HEK293T (cell line): Measurements from ENCODE around the gene NUDT14.

Source experiments
- CTCF ChIA-PET: fragments of 350-600 bp; formaldehyde crosslinking; extraction: SDS; loops from one replicate; lab custom pipeline; 2021; ENCODE audit warnings: antibody characterized with exemption, inconsistent platforms; lab: Yijun Ruan, JAX
- POLR2A ChIA-PET: fragments of 350-600 bp; formaldehyde crosslinking; extraction: SDS; loops from one replicate; lab custom pipeline; 2020; ENCODE audit warnings: antibody characterized with exemption, inconsistent platforms; lab: Yijun Ruan, JAX
- DNase-seq: peaks from one replicate; pipeline ENCODE4 v3.0.0; 2012; ENCODE audit warnings: mixed read lengths; ENCODE audit errors: extremely low spot score
- ARNT ChIP-seq: fragments of 450-650 bp; IDR thresholded peaks from 2 replicates; pipeline ENCODE4 v1.6.1; 2017; ENCODE audit warnings: mild to moderate bottlenecking
- BHLHE40 ChIP-seq: fragments of 450-650 bp; IDR thresholded peaks from 2 replicates; pipeline ENCODE4 v1.6.1; 2016; ENCODE audit warnings: mild to moderate bottlenecking, moderate library complexity, borderline replicate concordance
- CTBP1 ChIP-seq: fragments of 450-650 bp; IDR thresholded peaks from 2 replicates; pipeline ENCODE4 v1.6.1; 2016; ENCODE audit warnings: borderline replicate concordance
- ELF4 ChIP-seq: fragments of 450-650 bp; IDR thresholded peaks from 2 replicates; pipeline ENCODE4 v1.6.1; 2017; ENCODE audit warnings: antibody characterized with exemption
- FOXA1 ChIP-seq: fragments of 450-650 bp; IDR thresholded peaks from 2 replicates; pipeline ENCODE4 v1.6.1; 2016; ENCODE audit warnings: mild to moderate bottlenecking
- FOXK2 ChIP-seq: fragments of 450-650 bp; IDR thresholded peaks from 2 replicates; pipeline ENCODE4 v1.6.1; 2016; ENCODE audit warnings: mild to moderate bottlenecking
- FOXM1 ChIP-seq: fragments of 450-650 bp; IDR thresholded peaks from 2 replicates; pipeline ENCODE4 v1.6.1; 2017; ENCODE audit warnings: mild to moderate bottlenecking, borderline replicate concordance
- HDGF ChIP-seq: fragments of 450-650 bp; IDR thresholded peaks from 2 replicates; pipeline ENCODE4 v1.6.1; 2017; ENCODE audit warnings: antibody characterized with exemption, borderline replicate concordance
- L3MBTL2 ChIP-seq: fragments of 450-650 bp; conservative IDR thresholded peaks from 2 replicates; pipeline ENCODE4 v1.6.1; 2016; ENCODE audit warnings: mild to moderate bottlenecking
- LEF1 ChIP-seq: fragments of 450-650 bp; IDR thresholded peaks from 2 replicates; pipeline ENCODE4 v1.6.1; 2017; ENCODE audit warnings: mild to moderate bottlenecking, borderline replicate concordance
- NFRKB ChIP-seq: fragments of 450-650 bp; IDR thresholded peaks from 2 replicates; pipeline ENCODE4 v1.6.1; 2016; ENCODE audit warnings: mild to moderate bottlenecking, moderate library complexity
- SP1 ChIP-seq: fragments of 450-650 bp; IDR thresholded peaks from 2 replicates; pipeline ENCODE4 v1.6.1; 2017
- SUZ12 ChIP-seq: fragments of 450-650 bp; IDR thresholded peaks from 2 replicates; pipeline ENCODE4 v1.6.1; 2016; ENCODE audit warnings: mild to moderate bottlenecking
- TARDBP ChIP-seq: fragments of 450-650 bp; IDR thresholded peaks from 2 replicates; pipeline ENCODE4 v1.6.1; 2016
- ZNF384 ChIP-seq: fragments of 450-650 bp; IDR thresholded peaks from 2 replicates; pipeline ENCODE4 v1.6.1; 2016
- TF ChIP-seq, protein P1 (sequence below): fragments of 450-650 bp; IDR thresholded peaks from 2 replicates; pipeline ENCODE4 v1.6.1; 2016

Gene NUDT14

DNA sequence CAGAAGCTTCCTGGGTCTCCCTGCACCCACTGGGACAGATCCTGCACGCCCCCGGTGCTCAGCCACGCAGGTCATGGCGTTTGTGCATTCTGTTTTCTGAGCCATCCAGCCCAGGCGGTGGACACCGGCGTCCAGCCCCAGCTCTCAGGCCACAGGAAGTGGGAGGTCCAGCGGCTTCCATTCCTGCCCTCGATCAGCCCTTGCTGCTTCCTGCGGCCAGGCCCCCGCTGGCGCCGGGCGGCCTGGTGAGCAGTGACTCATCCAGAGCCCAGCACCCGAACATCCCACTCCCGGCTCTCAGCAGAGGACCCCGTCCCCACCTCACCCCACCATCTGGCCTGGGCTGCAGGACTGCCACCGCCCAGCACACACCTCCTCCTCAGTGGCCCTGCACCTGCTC is 18.0 kb upstream of the NUDT14 start:
- TF ChIP-seq TARDBP: no peak
- no peak for TF ChIP-seq ZNF384
- no peak for TF ChIP-seq SUZ12
- no peak for TF ChIP-seq L3MBTL2
- no peak for TF ChIP-seq HDGF
- TF ChIP-seq CTBP1: no peak
- no peak for TF ChIP-seq FOXA1
- no peak for TF ChIP-seq FOXM1
- TF ChIP-seq ELF4: no peak
- no peak for TF ChIP-seq ARNT
- TF ChIP-seq, protein P1, sequence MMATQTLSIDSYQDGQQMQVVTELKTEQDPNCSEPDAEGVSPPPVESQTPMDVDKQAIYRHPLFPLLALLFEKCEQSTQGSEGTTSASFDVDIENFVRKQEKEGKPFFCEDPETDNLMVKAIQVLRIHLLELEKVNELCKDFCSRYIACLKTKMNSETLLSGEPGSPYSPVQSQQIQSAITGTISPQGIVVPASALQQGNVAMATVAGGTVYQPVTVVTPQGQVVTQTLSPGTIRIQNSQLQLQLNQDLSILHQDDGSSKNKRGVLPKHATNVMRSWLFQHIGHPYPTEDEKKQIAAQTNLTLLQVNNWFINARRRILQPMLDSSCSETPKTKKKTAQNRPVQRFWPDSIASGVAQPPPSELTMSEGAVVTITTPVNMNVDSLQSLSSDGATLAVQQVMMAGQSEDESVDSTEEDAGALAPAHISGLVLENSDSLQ: no peak
- no peak for TF ChIP-seq BHLHE40
- no peak for TF ChIP-seq SP1
- no peak for TF ChIP-seq NFRKB
- no peak for TF ChIP-seq FOXK2
- TF ChIP-seq LEF1: no peak
- POLR2A ChIA-PET: no interaction called here
- CTCF ChIA-PET: interaction anchor here (0.8 kb wide), 1 partner anchor 28 kb away, joined by 3 read pairs; no protein-coding TSS in a partner anchor
- DNase-seq: no peak

DNA sequence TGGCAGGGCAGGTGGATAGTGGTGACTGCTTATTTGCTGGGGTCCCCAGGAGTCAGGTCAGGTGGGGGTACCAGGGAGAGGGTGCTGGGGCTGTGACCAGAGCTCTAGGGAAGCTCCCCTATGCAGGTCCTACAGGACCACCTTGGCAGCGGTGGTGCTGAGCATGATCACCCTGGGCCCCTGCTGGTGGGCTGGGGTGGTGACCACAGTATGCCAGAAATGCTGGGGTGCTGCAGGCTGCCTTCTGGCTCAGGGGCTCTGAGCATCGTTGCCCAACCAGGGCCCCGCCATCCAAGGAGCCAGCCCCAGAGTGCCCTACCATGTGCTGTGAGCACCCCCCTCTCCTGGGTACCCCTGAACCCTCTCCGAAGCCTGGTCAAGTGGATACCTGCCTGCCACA is 17.5 kb upstream of the NUDT14 start:
- POLR2A ChIA-PET: no interaction called here
- TF ChIP-seq CTBP1 (no peak), ELF4 (no peak), HDGF (no peak), NFRKB (no peak), SP1 (no peak), FOXK2 (no peak), ARNT (no peak), FOXM1 (no peak)
- TF ChIP-seq, protein P1: no peak
- no peak for DNase-seq
- CTCF ChIA-PET: interaction anchor here (0.8 kb wide), 1 partner anchor 27 kb away, joined by 3 read pairs; no protein-coding TSS in a partner anchor

DNA sequence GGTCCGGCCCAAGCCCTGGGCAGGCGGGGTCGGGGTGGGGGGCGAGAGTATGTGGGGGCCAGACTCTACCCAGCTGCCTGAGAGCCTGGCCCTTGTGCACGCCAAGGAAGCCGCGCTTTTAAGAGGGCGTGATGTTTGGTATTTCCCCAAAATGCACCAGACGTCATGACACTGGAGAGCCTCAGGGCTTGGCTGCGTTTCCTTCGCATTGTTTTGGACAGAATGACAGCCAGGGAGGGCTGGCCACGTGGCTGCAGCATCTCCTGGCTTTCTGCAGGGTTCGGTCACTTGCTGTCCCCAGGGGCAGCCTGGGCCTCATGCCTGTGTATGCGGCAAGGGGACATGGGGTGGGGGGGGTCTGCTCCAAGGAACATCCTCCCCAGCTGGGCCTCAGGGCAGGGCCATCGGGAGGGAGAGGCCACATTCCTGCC is 16.1 kb upstream of the NUDT14 start:
- CTCF ChIA-PET: no interaction called here
- TF ChIP-seq ELF4 (no peak), SP1 (no peak), CTBP1 (no peak), SUZ12 (no peak), HDGF (no peak), NFRKB (no peak), ZNF384 (no peak), FOXK2 (no peak), FOXA1 (no peak), BHLHE40 (no peak), ARNT (no peak), FOXM1 (no peak), L3MBTL2 (no peak), TARDBP (no peak), LEF1 (no peak)
- TF ChIP-seq, protein P1: no peak
- POLR2A ChIA-PET: no interaction called here
- DNase-seq: no peak

DNA sequence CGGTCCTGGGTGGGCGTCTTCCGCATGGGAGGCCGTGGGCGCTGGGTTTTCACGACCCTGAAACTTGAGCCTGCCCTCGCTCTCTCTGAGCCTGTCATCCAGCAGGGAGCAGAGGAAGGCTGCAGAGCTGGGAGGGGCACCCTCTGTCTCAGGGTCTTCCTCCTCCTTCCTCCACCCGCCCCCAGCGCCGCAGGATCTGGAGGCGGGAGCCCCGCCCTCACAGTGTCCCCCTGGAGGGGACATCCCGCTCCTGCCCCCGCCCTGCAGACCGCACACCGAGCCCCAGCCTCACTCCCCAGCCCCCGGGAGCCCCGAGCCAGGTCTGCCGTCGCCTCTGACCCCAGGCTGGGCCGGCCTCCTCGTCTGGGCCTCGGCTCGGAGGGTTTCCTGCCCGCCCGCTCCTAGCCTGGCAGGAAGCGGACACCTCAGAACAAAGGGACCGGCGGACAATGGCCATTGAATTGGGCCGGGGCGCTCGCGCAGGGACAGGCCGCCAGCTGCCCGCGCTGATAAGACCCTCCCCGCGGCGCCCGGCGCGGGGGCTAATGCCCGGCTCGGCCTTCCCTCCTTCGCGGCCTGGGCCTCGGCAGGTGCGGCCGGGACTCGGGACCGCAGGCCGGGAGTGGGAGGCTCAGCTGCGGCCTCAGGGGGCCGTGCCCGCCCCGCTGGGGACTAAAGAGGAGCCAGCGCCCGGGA is 15.3 kb upstream of the NUDT14 start:
- no peak for DNase-seq
- POLR2A ChIA-PET: interaction anchor here (1.5 kb wide), 1 partner anchor 53 kb away, joined by 3 read pairs; no protein-coding TSS in a partner anchor
- no peak for TF ChIP-seq FOXM1
- no peak for TF ChIP-seq BHLHE40
- no peak for TF ChIP-seq NFRKB
- no peak for TF ChIP-seq HDGF
- no peak for TF ChIP-seq SUZ12
- TF ChIP-seq SP1: no peak
- no peak for TF ChIP-seq L3MBTL2
- TF ChIP-seq ELF4: no peak
- no peak for TF ChIP-seq FOXK2
- no peak for TF ChIP-seq CTBP1
- TF ChIP-seq LEF1: no peak
- TF ChIP-seq ZNF384: no peak
- TF ChIP-seq, protein P1: no peak
- no peak for TF ChIP-seq ARNT
- no peak for TF ChIP-seq FOXA1
- no peak for TF ChIP-seq TARDBP
- CTCF ChIA-PET: no interaction called here

DNA sequence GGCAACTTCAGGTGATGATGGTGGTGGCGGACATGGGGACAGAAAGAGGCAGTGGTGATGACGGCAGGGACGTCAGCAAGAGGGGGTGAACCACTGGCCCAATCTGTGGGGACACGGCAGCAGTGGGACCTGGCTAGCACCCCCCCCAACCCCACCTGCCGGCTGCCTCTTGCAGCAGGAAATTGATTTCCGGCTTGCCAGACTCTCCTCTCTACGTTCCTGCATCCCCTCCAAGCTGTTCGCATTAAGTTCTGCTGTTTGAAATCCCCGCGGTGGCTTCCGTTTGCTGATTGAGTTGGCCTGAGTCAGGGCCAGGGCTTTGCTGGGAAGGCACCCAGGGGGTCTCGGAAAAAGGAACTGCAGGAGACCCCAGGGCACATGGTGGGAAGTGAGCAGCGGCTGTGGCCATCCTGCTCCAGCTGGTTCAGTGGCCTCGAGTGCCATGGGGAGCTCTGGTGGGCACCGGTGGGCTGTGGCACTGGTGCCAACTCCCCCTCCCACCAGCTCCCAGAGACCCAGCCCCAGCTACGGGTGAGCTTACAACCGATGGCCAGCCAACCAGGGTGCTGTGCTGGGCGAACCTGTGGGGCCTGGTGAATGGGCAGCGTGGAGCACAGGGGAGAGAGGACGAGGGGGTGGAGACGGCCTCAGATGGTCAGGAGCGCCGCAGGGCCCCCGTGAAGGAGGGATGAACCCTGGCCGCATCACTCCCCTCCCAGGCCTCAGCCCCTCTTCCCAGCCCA is 14.6 kb upstream of the NUDT14 start:
- TF ChIP-seq ARNT (no peak), L3MBTL2 (no peak), BHLHE40 (no peak), FOXA1 (no peak), CTBP1 (no peak), SUZ12 (no peak), FOXK2 (no peak), FOXM1 (no peak), NFRKB (no peak), ELF4 (no peak), HDGF (no peak), ZNF384 (no peak), SP1 (no peak), TARDBP (no peak), LEF1 (no peak)
- TF ChIP-seq, protein P1: no peak
- POLR2A ChIA-PET: interaction anchor here (1.5 kb wide), 1 partner anchor 53 kb away, joined by 3 read pairs; no protein-coding TSS in a partner anchor
- no peak for DNase-seq
- CTCF ChIA-PET: interaction anchor here (1.1 kb wide), 1 partner anchor 27 kb away, joined by 3 read pairs; the partner anchor contains the start of gene JAG2
